ENCODE results near the gene LRRC27. TPM values are rescaled to one million over a fixed set of nuclear protein-coding genes. Genes with fewer than 3 reads are reported as not detected.

Gene LRRC27
- total RNA-seq, 1 donor from 2014 or later = 14.2 TPM

- no peak for DNase-seq (ENCODE audit: extremely low spot score, unreplicated experiment)
- no peak overlapping the region for H3K4me3 Mint-ChIP-seq
- no peaks in the 10 kb centered on the region for H3K4me1 Mint-ChIP-seq (ENCODE audit: unreplicated experiment)
- H3K36me3 Mint-ChIP-seq = peaks cover 19% of the 10 kb centered on the region
- H3K27ac Mint-ChIP-seq = no peak overlapping the region
- TF ChIP-seq CTCF (conservative IDR thresholded peaks at IDR 0.05) = no peak
- no peaks in the 10 kb centered on the region for H3K27me3 Mint-ChIP-seq
- H3K9me3 Mint-ChIP-seq = no peaks in the 10 kb centered on the region
These were observed 10.6 kb downstream of the LRRC27 start for GRCh38 chr10:132342553-132342952.

DNA sequence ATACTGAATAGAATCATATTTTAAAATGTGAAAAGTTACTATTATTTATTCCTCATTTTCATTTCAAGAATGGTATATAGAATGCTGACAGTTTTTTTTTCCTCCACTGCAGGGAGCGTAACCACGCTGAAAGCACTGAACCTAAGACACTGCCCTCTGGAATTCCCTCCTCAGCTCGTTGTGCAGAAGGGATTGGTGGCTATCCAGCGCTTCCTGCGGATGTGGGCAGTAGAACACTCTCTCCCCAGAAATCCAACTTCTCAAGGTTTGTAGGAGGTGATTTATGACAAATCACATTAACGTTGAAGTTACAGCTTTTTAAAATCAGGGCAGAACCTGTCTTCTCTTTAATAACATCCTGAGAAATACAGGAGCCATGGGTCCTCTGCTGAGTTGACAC is 12.4 kb downstream of the LRRC27 start:
- TF ChIP-seq CTCF (conservative IDR thresholded peaks at IDR 0.05) = no peak
- Mint-ChIP-seq H3K9me3 (no peaks in the 10 kb centered on the region), H3K27ac (no peak overlapping the region), H3K4me1 (ENCODE audit: unreplicated experiment) (no peaks in the 10 kb centered on the region), H3K36me3 (peaks cover 19% of the 10 kb centered on the region), H3K27me3 (no peaks in the 10 kb centered on the region), H3K4me3 (no peak overlapping the region)
- no peak for DNase-seq (ENCODE audit: extremely low spot score, unreplicated experiment)

DNA sequence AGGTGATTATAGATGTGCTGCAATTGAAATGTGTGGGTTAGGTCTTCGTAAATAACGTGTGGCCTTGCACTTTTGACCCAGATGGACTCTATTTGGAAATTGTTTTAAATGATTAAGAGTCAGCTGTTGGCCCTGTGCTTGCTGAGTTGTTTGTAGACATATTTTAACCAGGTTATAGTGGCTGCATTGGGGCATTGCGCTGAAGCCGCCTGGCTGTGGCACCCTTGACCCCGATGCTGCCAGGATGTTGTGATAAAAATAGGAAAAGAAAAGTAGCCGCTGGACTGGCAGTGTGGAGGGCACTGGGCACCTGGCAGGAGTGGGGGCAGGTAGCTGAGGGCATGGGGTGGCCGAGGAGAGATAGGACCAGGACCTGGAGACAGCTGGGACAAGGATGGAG is 13.4 kb downstream of the LRRC27 start:
- Mint-ChIP-seq H3K4me3 (no peak overlapping the region), H3K9me3 (no peaks in the 10 kb centered on the region), H3K27me3 (no peaks in the 10 kb centered on the region), H3K36me3 (peaks cover 19% of the 10 kb centered on the region), H3K4me1 (ENCODE audit: unreplicated experiment) (no peaks in the 10 kb centered on the region), H3K27ac (no peak overlapping the region)
- no peak for DNase-seq (ENCODE audit: extremely low spot score, unreplicated experiment)
- no peak for TF ChIP-seq CTCF (conservative IDR thresholded peaks at IDR 0.05)

DNA sequence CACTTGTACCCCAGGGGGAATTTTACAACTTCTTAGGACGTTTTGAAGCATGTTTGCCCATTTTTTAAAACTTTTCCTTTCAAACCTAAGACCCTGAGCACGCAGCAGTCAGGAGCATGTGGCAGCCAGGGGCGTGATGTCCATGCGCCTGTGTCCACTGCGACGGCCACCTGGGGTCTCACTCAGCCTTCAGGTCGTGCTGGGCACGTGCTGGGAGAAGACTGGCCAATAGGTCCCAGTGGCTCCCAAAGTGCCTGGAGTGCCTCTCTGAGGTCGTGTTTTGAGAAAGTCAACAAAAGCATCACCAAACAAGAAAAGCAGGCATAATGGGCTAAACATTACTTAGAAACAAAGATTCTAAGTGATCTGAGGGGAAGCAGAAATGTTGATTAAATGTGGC is 14.8 kb downstream of the LRRC27 start:
- no peak for DNase-seq (ENCODE audit: extremely low spot score, unreplicated experiment)
- H3K27me3 Mint-ChIP-seq = no peaks in the 10 kb centered on the region
- peaks cover 18% of the 10 kb centered on the region for H3K36me3 Mint-ChIP-seq
- no peaks in the 10 kb centered on the region for H3K9me3 Mint-ChIP-seq
- no peaks in the 10 kb centered on the region for H3K4me1 Mint-ChIP-seq (ENCODE audit: unreplicated experiment)
- no peak overlapping the region for H3K4me3 Mint-ChIP-seq
- no peak overlapping the region for H3K27ac Mint-ChIP-seq
- no peak for TF ChIP-seq CTCF (conservative IDR thresholded peaks at IDR 0.05)

- Mint-ChIP-seq H3K9me3 (no peaks in the 10 kb centered on the region), H3K27ac (no peak overlapping the region), H3K27me3 (no peaks in the 10 kb centered on the region), H3K4me3 (no peak overlapping the region), H3K4me1 (ENCODE audit: unreplicated experiment) (no peaks in the 10 kb centered on the region), H3K36me3 (peaks cover 12% of the 10 kb centered on the region)
- TF ChIP-seq CTCF (conservative IDR thresholded peaks at IDR 0.05) = no peak
- no peak for DNase-seq (ENCODE audit: extremely low spot score, unreplicated experiment)
These were observed 15.4 kb downstream of the LRRC27 start for GRCh38 chr10:132347211-132347930.

DNA sequence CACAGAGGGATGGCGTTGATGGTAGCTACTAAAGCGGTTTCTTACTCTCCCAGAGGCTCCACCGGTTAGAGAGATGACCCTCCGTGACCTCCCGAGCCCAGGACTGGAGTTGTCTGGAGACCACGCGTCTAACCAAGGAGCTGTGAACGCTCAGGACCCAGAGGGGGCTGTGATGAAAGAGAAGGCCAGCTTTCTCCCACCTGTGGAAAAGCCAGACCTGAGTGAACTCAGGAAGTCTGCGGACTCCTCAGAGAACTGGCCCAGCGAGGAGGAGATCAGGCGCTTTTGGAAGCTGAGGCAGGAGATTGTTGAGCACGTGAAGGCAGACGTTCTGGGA is 15.9 kb downstream of the LRRC27 start:
- Mint-ChIP-seq H3K27ac (no peak overlapping the region), H3K4me3 (no peak overlapping the region), H3K9me3 (no peaks in the 10 kb centered on the region), H3K27me3 (no peaks in the 10 kb centered on the region), H3K36me3 (peaks cover 9% of the 10 kb centered on the region), H3K4me1 (ENCODE audit: unreplicated experiment) (no peaks in the 10 kb centered on the region)
- no peak for DNase-seq (ENCODE audit: extremely low spot score, unreplicated experiment)
- TF ChIP-seq CTCF (conservative IDR thresholded peaks at IDR 0.05) = no peak
